ENCODE data around the gene IGFBP7.

Gene IGFBP7, protein sequence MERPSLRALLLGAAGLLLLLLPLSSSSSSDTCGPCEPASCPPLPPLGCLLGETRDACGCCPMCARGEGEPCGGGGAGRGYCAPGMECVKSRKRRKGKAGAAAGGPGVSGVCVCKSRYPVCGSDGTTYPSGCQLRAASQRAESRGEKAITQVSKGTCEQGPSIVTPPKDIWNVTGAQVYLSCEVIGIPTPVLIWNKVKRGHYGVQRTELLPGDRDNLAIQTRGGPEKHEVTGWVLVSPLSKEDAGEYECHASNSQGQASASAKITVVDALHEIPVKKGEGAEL
- total RNA-seq, result 0 to 0.40 reads per million in 2 donors

GRCh38 chr4:57109847-57110639 is at the start of gene IGFBP7:
Gene IGFBP7 (minus strand): TSS chr4:57110385. CDS start chr4:57110351, 34 bp downstream.
- DNase-seq, result peak in 1 of 5 experiments; percentile 17

DNA sequence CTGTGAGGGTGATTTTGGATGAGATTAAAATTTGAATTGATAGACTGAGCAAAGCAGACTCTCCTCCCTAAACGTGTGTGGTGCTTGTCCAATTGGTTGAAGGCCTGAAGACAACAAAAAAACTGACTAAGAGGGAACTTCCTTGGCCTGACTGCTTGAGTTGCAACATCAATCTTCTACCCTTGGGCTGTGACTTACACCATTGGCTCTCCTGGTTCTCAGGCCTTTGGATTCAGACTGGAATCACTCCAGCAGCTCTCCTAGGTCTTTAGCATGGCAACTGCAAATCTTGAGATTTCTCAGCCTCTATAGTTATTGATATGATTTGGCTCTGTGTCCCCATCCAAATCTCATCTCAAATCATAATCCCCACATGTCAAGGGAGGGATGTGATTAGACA is 49.7 kb upstream of the IGFBP7 start:
- DNase-seq, result no peak

- DNase-seq, result no peak
Observed at GRCh38 chr4:57158762-57159161, 48.6 kb upstream of the IGFBP7 start.

DNA sequence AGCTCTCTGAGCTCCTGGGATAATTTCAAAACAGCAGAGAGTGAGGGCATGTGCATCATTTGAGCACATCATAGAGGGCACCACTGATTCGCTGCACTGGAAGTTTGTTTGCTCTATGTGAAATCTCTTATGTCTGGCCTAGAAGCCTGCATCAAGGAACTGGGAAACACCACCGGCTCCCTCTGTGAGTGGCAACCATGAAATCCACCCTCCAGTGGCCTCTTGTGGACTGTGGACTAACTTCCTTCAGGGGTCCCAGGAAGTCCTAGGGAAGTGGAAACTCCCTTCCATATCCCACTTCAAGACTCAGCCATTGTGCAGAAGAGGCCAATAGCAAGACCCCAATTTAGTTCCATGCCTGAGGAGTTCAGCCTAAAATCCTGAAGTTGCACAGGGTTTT is 48.0 kb upstream of the IGFBP7 start:
- no peak for DNase-seq

DNA sequence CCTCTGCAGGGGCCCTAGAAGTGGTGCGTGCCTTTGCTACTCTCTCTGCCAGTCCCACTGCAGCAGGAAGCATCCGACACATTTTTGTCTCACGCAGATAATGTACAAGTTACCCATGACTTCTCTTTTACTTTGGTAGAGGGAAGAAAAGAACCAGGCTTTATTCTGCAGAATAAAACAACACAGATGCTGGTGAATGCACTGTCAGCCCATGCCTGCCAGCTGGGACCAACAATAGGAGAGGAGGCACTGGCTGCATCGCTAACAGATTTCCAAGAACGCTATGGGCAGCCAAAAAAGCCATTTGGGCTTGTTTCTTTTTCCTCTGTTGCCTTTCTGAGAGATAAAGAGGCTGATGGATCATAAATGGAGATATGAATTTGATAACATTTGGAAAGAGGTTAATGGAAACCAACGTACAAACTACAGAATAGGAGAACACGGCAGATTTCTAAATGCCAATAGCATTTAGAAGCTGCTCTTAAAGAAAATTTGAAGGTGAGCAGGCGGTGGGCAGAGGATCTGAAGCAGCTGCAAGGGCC is 47.5 kb upstream of the IGFBP7 start:
- DNase-seq, result no peak

DNA sequence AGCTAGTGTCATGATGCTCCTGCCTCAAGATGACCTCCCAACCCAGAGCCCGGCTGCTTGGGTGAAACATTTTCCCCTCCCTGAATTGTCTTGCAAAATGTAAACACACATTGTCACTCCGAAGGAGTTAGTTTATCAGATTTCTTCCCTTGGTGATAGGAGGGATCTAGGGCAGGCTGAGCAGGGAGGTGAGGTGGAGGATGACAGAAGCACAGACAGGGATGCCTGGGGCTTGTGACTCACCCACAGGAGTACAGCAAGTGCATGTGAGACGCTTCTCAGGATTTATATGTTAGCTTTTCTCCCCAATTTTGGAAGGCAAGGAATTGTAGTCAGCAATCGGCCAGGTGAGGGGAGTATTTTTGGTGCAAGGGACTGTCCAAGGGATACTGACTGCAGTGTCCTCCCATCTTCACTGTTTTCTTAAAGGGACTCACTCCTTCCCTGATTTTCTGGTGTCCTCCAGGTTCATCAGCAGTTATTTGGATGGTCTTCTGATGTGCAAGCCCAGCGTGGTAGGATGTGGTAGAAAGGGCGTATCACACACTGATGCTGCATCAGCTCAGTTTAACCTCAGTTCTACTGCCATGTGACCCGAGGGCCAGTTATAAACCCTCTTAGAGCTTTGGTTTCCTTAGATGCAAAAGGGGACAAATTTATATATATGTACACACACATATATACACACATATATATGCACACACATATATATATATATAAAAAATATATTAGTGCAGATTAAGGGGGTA is 46.2 kb upstream of the IGFBP7 start:
- DNase-seq, result no peak

GRCh38 chr4:57154926-57155325 is 44.7 kb upstream of the IGFBP7 start:
- no peak for DNase-seq

GRCh38 chr4:57154191-57154590 is 44.0 kb upstream of the IGFBP7 start:
- DNase-seq, result no peak

- DNase-seq, result no peak
Observed at GRCh38 chr4:57153207-57153606, 43.0 kb upstream of the IGFBP7 start.

- no peak for DNase-seq
Observed at GRCh38 chr4:57151481-57151880, 41.3 kb upstream of the IGFBP7 start.

- no peak for DNase-seq
Observed at GRCh38 chr4:57149833-57150232, 39.6 kb upstream of the IGFBP7 start.

- DNase-seq, result no peak
Observed at GRCh38 chr4:57148831-57149505, 38.8 kb upstream of the IGFBP7 start.

GRCh38 chr4:57148177-57148576 is 38.0 kb upstream of the IGFBP7 start:
- DNase-seq, result no peak

DNA sequence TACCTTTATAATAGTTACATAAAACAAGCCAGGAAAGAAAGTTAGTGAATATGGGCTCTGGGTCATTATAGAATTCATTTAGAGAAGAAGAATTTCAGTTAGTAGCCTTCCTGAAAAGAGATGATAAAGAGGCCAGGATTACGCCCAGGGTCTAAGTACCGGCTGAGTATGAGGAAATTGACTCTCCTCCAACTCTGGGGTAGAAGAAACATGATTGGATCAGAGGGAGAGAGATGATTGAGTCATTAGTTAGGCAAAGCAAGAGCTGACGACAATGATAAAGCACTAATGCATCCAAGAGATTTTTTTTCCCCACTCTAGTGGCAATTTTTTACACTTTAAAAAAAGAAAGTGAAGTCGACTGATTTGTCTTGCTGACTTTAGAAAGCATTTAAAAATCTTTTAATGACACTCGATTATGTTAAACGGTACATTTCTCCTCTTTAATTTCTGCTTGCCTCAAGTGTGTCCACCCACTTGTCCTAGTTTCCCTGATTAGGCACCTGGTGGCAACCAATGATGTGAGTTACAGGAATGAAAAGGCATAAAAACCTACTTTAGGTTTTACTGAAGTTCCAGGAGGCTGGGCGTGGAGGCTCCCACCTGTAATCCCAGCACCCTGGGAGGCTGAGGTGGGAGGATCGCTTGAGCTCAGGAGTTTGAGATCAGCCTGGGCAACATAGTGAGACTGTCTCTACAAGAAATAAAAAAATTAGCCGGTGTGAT is 37.3 kb upstream of the IGFBP7 start:
- no peak for DNase-seq

DNA sequence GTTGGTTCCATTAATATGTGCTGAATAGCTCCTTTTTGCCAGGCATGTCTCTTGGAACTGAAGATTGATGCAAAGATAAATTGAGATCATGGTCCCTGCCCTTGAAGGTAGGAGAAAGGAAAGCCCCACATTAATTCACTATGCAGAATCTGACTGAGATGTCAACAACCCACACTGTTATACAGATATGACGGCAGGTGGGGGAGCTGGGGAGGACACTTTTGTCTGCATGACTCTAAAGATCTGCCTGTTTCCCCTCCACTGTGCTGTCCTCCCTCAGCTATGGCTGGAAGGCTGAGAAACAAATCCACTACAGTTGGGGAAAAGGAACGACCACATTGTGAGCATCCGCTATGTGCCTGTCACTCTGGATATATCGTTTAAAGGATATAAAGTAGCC is 36.3 kb upstream of the IGFBP7 start:
- no peak for DNase-seq

DNA sequence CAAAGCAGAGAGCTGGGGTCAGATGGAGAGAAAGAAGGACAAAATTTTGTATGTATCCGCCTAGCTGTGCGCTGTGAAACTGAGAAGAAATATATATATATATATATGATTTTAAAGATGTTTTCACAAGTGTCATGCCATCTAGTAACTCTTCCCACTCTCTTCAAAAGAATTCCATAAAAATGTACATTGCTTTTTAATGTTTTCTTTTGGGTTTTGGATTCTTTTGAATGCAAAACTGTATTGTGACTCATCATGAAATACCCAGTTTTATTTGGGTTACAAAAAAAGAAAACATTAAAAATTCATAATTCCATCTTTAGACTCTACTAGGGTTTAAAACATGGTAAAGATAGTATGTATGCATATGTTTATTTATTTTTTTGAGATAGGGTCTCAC is 34.3 kb upstream of the IGFBP7 start:
- no peak for DNase-seq

DNA sequence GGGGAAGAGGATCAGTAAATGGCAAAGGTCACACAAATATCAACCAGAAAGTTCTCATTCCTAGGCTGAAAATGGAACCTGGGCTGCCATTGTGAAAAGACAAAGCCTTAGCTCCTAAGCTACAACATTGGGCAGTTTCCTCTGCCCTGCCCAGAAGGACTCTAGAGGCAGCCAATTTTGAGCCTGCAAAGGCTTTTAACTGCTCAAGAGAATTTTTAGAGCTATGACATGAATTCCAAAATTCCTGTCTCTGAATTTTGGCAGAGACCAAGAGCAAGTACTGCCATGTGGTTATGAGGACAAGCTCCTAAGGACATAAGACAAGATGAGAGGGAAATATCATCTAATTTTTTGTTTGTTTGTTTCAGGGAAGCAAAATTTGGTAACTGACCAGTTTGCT is 29.6 kb upstream of the IGFBP7 start:
- DNase-seq, result no peak

DNA sequence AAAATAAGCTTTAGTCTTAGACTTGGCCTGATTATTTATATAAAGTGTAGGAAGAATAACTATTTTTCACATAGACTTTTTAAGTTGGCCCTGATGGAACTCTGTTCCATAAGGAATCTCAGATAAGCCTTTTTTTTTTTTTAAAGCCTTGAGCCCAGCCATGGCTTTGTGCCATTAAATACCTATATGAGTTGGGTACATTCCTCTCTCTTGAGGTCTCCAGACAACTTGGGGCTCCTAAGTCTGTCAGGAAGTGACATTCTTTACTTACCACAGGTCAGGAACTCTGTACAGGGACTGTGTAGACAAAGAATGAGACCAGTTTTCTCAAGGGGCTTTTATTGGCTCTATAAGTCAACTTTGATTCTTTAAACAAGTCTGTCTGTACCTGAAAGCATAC is 27.1 kb upstream of the IGFBP7 start:
- no peak for DNase-seq

DNA sequence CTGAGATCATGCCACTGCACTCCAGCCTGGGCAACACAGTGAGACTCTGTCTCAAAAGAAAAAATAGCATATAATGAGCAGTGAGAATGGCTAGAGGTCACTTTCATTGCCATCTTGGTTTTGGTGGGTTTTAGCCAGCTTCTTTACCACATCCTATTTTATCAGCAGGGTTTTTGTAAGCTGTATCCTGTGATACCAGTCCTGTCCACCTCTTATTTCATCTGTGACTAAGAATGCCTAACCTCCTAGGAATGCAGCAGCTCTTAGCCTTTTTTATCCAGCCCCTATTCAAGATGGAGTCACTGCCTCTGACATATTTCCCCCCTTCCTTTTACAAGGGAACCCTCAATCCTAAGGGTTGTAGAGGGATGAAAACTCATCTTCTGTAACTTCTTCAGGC is 26.1 kb upstream of the IGFBP7 start:
- no peak for DNase-seq

- no peak for DNase-seq
Observed at GRCh38 chr4:57132743-57133137, 22.6 kb upstream of the IGFBP7 start.

GRCh38 chr4:57131849-57132742 is 21.9 kb upstream of the IGFBP7 start:
- DNase-seq, result no peak
